GM21786 (cell line): Measurements from ENCODE around the gene PRR9.

ENCODE experiments used
- ATAC-seq: cut with Tn5 transposase; IDR thresholded peaks from one replicate; pipeline ENCODE4 v1.9.1; 2021; ENCODE audit not compliant: unreplicated experiment

PRR9 gene

DNA sequence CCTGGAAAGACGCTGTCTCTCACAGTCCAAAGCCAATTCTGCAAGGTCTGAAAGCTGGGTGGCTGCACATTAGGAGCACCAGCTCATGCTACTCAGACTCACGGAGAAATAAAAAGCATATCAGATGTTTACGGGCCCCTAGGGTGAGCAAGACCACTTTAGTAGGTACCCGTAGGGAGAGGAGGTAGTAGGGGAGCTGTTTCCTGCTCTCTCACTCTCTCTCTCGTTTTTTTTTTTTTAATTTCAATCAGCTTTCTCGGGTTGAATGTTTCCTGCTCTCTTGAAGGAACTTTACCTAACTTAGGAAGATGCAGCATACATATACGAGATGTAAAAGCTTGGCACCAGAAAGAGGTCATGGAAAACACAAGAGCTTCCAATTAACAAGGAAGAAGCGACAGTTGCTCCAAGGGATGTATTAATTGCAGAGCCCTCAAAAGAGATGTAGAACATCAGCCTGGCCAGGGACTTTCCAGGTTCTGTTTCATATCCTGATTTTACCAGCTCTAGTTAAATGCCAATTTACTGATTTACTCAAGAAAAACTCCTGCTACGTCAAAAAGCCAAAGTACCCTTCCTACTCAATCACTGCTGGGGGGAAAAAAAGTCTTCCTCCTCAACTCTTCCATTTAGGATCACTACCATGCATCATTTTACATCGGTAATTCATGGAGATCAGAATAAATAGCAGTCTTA, 45.2 kb downstream of the PRR9 start:
- ATAC-seq, result no peak

DNA sequence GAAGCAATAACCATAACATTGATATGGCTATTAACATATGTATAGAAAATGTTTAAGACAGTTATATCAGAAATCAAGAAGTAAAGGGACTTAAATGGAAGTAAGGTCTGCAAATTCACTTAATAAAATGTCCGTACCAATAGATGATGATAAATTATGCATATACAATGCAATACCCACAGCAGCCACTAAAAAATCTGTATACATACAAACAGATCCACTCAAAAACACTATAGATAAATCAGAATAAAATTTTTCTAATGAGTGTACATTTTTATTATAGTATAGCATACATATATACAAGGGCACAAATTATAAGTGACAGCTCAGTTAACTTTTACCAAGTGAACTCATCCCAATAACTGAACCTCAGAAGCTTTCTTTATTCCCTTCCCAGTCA, 48.1 kb downstream of the PRR9 start:
- no peak for ATAC-seq
